ENCODE data around the gene RPL35A.
"Not testable (repeated sequence)": the region's sequence is repeated elsewhere in the genome, so short reads cannot be mapped to it uniquely, and the experiment has no call there.

The RPL35A gene

GRCh38 chr3:197952440-197952839 is 2.5 kb downstream of the RPL35A start:
- DNase-seq (ENCODE audit: low spot score), result no peak

GRCh38 chr3:197953325-197953724 is 3.3 kb downstream of the RPL35A start:
- DNase-seq (ENCODE audit: low spot score), result no peak

GRCh38 chr3:197953881-197954280 is 3.9 kb downstream of the RPL35A start:
- DNase-seq (ENCODE audit: low spot score), result no peak

GRCh38 chr3:197955892-197956477 is 6.0 kb downstream of the RPL35A start:
- DNase-seq (ENCODE audit: low spot score), result no peak

- no peak for DNase-seq (ENCODE audit: low spot score)
Measured at GRCh38 chr3:197956626-197956988, 6.6 kb downstream of the RPL35A start.

GRCh38 chr3:197957790-197958133 is 7.8 kb downstream of the RPL35A start:
- no peak for DNase-seq (ENCODE audit: low spot score)

- DNase-seq (ENCODE audit: low spot score), result no peak
Measured at GRCh38 chr3:197958346-197958745, 8.4 kb downstream of the RPL35A start.

GRCh38 chr3:197958848-197959247 is 8.9 kb downstream of the RPL35A start:
- DNase-seq (ENCODE audit: low spot score), result not testable (repeated sequence)

GRCh38 chr3:197959500-197959890 is 9.5 kb downstream of the RPL35A start:
- no peak for DNase-seq (ENCODE audit: low spot score)

GRCh38 chr3:197959891-197960693 is 10.1 kb downstream of the RPL35A start, which contains the start of gene LMLN:
Gene LMLN, plus strand, starts transcription at chr3:197960217. Its CDS starts 29 bp downstream, at chr3:197960246.
- DNase-seq (ENCODE audit: low spot score), result peak; percentile 97

- DNase-seq (ENCODE audit: low spot score), result no peak
Measured at GRCh38 chr3:197960694-197961581, 10.9 kb downstream of the RPL35A start.

- DNase-seq (ENCODE audit: low spot score), result no peak
Measured at GRCh38 chr3:197961582-197961945, 11.6 kb downstream of the RPL35A start.

GRCh38 chr3:197963019-197963637 is 13.1 kb downstream of the RPL35A start:
- DNase-seq (ENCODE audit: low spot score), result no peak

GRCh38 chr3:197967337-197967989 is 17.5 kb downstream of the RPL35A start:
- not testable (repeated sequence) for DNase-seq (ENCODE audit: low spot score)

- no peak for DNase-seq (ENCODE audit: low spot score)
Measured at GRCh38 chr3:197970588-197970987, 20.6 kb downstream of the RPL35A start.

GRCh38 chr3:197974016-197974415 is 24.0 kb downstream of the RPL35A start:
- no peak for DNase-seq (ENCODE audit: low spot score)

GRCh38 chr3:197975311-197975710 is 25.3 kb downstream of the RPL35A start:
- DNase-seq (ENCODE audit: low spot score), result no peak

- no peak for DNase-seq (ENCODE audit: low spot score)
Measured at GRCh38 chr3:197983076-197983475, 33.1 kb downstream of the RPL35A start.

- DNase-seq (ENCODE audit: low spot score), result no peak
Measured at GRCh38 chr3:197989651-197990050, 39.7 kb downstream of the RPL35A start.

- DNase-seq (ENCODE audit: low spot score), result no peak
Measured at GRCh38 chr3:197994736-197995135, 44.7 kb downstream of the RPL35A start.

GRCh38 chr3:197996855-197997254 is 46.9 kb downstream of the RPL35A start:
- DNase-seq (ENCODE audit: low spot score), result no peak

- DNase-seq (ENCODE audit: low spot score), result no peak
Measured at GRCh38 chr3:197997936-197998335, 47.9 kb downstream of the RPL35A start.

All from iPS-NIHi11 (cell line).